Adrenal gland (tissue), 5 donors: ENCODE measurements around the gene TPM4.

ENCODE experiments used
- POLR2A ChIP-seq, 2 donors: fragments of 450-650 bp; IDR thresholded peaks; one replicate each; pipeline ENCODE4 v1.6.1; 2017; ENCODE audit warnings: antibody characterized with exemption in 2 of 2, mild to moderate bottlenecking in 2 of 2, moderate library complexity in 1 of 2
- TF ChIP-seq, protein P1 (sequence below), 6 experiments: fragments of 450-650 bp in 4 of 6; fragments of 200-600 bp in 2 of 6; sonication (generic) in 1 of 6; IDR thresholded peaks; 1 replicate in 5 of 6; 2 replicates in 1 of 6; pipeline versions ENCODE4 v1.5.1 to v1.8.0; 2016 to 2021; ENCODE audit warnings: antibody characterized with exemption in 6 of 6, mild to moderate bottlenecking in 2 of 6, moderate library complexity in 1 of 6
- donor health status: DM: no; HTN: no; CAD: no.

DNA sequence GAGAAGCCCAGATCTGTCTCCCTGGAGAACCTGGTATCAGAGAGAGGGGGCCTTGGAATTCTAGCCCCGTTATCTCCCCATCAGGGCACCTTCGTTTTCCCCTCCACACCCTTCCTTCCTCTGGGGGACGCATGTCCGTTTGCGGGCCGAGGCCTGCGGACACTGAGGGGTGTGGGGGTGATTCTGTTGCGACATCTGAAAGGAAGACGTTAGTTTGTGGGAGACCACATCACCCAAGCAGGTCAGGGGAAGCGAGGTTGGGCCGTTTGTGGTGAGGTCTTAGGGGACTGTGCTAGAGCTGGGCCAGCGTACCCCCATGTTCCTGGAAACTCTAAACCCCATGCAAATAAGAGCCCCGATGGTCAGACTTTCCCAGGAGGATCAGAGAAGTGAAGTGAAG lies 63.5 kb downstream of the TPM4 start:
- TF ChIP-seq, protein P1, sequence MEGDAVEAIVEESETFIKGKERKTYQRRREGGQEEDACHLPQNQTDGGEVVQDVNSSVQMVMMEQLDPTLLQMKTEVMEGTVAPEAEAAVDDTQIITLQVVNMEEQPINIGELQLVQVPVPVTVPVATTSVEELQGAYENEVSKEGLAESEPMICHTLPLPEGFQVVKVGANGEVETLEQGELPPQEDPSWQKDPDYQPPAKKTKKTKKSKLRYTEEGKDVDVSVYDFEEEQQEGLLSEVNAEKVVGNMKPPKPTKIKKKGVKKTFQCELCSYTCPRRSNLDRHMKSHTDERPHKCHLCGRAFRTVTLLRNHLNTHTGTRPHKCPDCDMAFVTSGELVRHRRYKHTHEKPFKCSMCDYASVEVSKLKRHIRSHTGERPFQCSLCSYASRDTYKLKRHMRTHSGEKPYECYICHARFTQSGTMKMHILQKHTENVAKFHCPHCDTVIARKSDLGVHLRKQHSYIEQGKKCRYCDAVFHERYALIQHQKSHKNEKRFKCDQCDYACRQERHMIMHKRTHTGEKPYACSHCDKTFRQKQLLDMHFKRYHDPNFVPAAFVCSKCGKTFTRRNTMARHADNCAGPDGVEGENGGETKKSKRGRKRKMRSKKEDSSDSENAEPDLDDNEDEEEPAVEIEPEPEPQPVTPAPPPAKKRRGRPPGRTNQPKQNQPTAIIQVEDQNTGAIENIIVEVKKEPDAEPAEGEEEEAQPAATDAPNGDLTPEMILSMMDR (IDR thresholded peaks at IDR 0.05), result no peak
- TF ChIP-seq POLR2A (IDR thresholded peaks at IDR 0.05), result no peak
